Measurements from ENCODE around the gene UCN.
A peak's percentile ranks its signal among the peaks of the same experiment; 100 is the strongest.
"Not testable (repeated sequence)": the region's sequence is repeated elsewhere in the genome, so short reads cannot be mapped to it uniquely, and the experiment has no call there.

Gene UCN

GRCh38 chr2:27281855-27282559 is 26.2 kb downstream of the UCN start, which contains the start of gene TRIM54:
Gene TRIM54 (plus strand): TSS chr2:27282429. CDS start chr2:27282732, 303 bp downstream.
- no peak within 1 kb of the TSS for H3K4me3 Mint-ChIP-seq
- peaks cover 12% of the 10 kb centered on the region for H3K27me3 Mint-ChIP-seq
- H3K9me3 Mint-ChIP-seq: no peaks in the 10 kb centered on the region
- no peaks in the 10 kb centered on the region for H3K4me1 Mint-ChIP-seq (ENCODE audit: low read depth)
- no peak within 1 kb of the TSS for H3K27ac Mint-ChIP-seq
- no peaks in the 10 kb centered on the region for H3K36me3 Mint-ChIP-seq (ENCODE audit: low read depth)

- Mint-ChIP-seq H3K36me3 (ENCODE audit: low read depth) (no peaks in the 10 kb centered on the region), H3K4me3 (no peak overlapping the region), H3K27ac (no peak overlapping the region), H3K27me3 (peaks cover 12% of the 10 kb centered on the region), H3K9me3 (no peaks in the 10 kb centered on the region), H3K4me1 (ENCODE audit: low read depth) (no peaks in the 10 kb centered on the region)
Measured at GRCh38 chr2:27281442-27281841, 26.8 kb downstream of the UCN start.

- no peaks in the 10 kb centered on the region for H3K4me1 Mint-ChIP-seq (ENCODE audit: low read depth)
- H3K9me3 Mint-ChIP-seq: no peaks in the 10 kb centered on the region
- H3K27ac Mint-ChIP-seq: no peak overlapping the region
- no peaks in the 10 kb centered on the region for H3K36me3 Mint-ChIP-seq (ENCODE audit: low read depth)
- peaks cover 12% of the 10 kb centered on the region for H3K27me3 Mint-ChIP-seq
- H3K4me3 Mint-ChIP-seq: no peak overlapping the region
Measured at GRCh38 chr2:27280826-27281225, 27.4 kb downstream of the UCN start.

- Mint-ChIP-seq H3K27me3 (peaks cover 12% of the 10 kb centered on the region), H3K27ac (no peak overlapping the region), H3K9me3 (no peaks in the 10 kb centered on the region), H3K4me3 (no peak overlapping the region), H3K36me3 (ENCODE audit: low read depth) (no peaks in the 10 kb centered on the region), H3K4me1 (ENCODE audit: low read depth) (no peaks in the 10 kb centered on the region)
Measured at GRCh38 chr2:27278010-27278409, 30.2 kb downstream of the UCN start.

GRCh38 chr2:27275211-27276150 is 32.8 kb downstream of the UCN start, which contains the start of gene DNAJC5G:
Gene DNAJC5G (plus strand): TSS chr2:27275433. CDS start chr2:27276729, 1,296 bp downstream.
- no peak within 1 kb of the TSS for H3K4me3 Mint-ChIP-seq
- H3K27me3 Mint-ChIP-seq: peaks cover 8% of the 10 kb centered on the region
- H3K9me3 Mint-ChIP-seq: no peaks in the 10 kb centered on the region
- H3K27ac Mint-ChIP-seq: no peak within 1 kb of the TSS
- H3K36me3 Mint-ChIP-seq (ENCODE audit: low read depth): no peaks in the 10 kb centered on the region
- H3K4me1 Mint-ChIP-seq (ENCODE audit: low read depth): no peaks in the 10 kb centered on the region

- not testable (repeated sequence) for H3K9me3 Mint-ChIP-seq; H3K27me3 Mint-ChIP-seq; H3K36me3 Mint-ChIP-seq (ENCODE audit: low read depth); H3K4me1 Mint-ChIP-seq (ENCODE audit: low read depth); H3K4me3 Mint-ChIP-seq; H3K27ac Mint-ChIP-seq
Measured at GRCh38 chr2:27272537-27273522, 35.4 kb downstream of the UCN start.

- H3K27me3 Mint-ChIP-seq: peaks cover 4% of the 10 kb centered on the region
- no peaks in the 10 kb centered on the region for H3K36me3 Mint-ChIP-seq (ENCODE audit: low read depth)
- H3K9me3 Mint-ChIP-seq: no peaks in the 10 kb centered on the region
- no peaks in the 10 kb centered on the region for H3K4me1 Mint-ChIP-seq (ENCODE audit: low read depth)
- H3K27ac Mint-ChIP-seq: no peak overlapping the region
- no peak overlapping the region for H3K4me3 Mint-ChIP-seq
Measured at GRCh38 chr2:27271631-27272340, 36.5 kb downstream of the UCN start.

- Mint-ChIP-seq H3K36me3 (ENCODE audit: low read depth) (no peaks in the 10 kb centered on the region), H3K4me3 (no peak overlapping the region), H3K9me3 (no peaks in the 10 kb centered on the region), H3K27me3 (peaks cover 4% of the 10 kb centered on the region), H3K4me1 (ENCODE audit: low read depth) (no peaks in the 10 kb centered on the region), H3K27ac (no peak overlapping the region)
Measured at GRCh38 chr2:27270670-27271069, 37.6 kb downstream of the UCN start.

GRCh38 chr2:27270131-27270530 is 38.1 kb downstream of the UCN start:
- peaks cover 4% of the 10 kb centered on the region for H3K27me3 Mint-ChIP-seq
- no peak overlapping the region for H3K27ac Mint-ChIP-seq
- no peaks in the 10 kb centered on the region for H3K9me3 Mint-ChIP-seq
- peaks cover 5% of the 10 kb centered on the region for H3K4me1 Mint-ChIP-seq (ENCODE audit: low read depth)
- no peak overlapping the region for H3K4me3 Mint-ChIP-seq
- H3K36me3 Mint-ChIP-seq (ENCODE audit: low read depth): no peaks in the 10 kb centered on the region

GRCh38 chr2:27268296-27268695 is 39.9 kb downstream of the UCN start:
- peaks cover 16% of the 10 kb centered on the region for H3K4me1 Mint-ChIP-seq (ENCODE audit: low read depth)
- H3K36me3 Mint-ChIP-seq (ENCODE audit: low read depth); H3K27ac Mint-ChIP-seq; H3K4me3 Mint-ChIP-seq; H3K9me3 Mint-ChIP-seq: not testable (repeated sequence)
- peaks cover 15% of the 10 kb centered on the region for H3K27me3 Mint-ChIP-seq

- H3K27me3 Mint-ChIP-seq: peaks cover 33% of the 10 kb centered on the region
- peak overlapping the region; percentile 47 for H3K4me3 Mint-ChIP-seq
- no peak overlapping the region for H3K27ac Mint-ChIP-seq
- H3K4me1 Mint-ChIP-seq (ENCODE audit: low read depth): peaks cover 29% of the 10 kb centered on the region
- H3K36me3 Mint-ChIP-seq (ENCODE audit: low read depth): no peaks in the 10 kb centered on the region
- H3K9me3 Mint-ChIP-seq: no peaks in the 10 kb centered on the region
Measured at GRCh38 chr2:27265536-27265870, 42.7 kb downstream of the UCN start.

GRCh38 chr2:27264753-27265535 is 43.3 kb downstream of the UCN start:
- Mint-ChIP-seq H3K27ac (no peak overlapping the region), H3K4me1 (ENCODE audit: low read depth) (peaks cover 29% of the 10 kb centered on the region), H3K4me3 (peak overlapping the region; percentile 66), H3K9me3 (no peaks in the 10 kb centered on the region), H3K36me3 (ENCODE audit: low read depth) (no peaks in the 10 kb centered on the region), H3K27me3 (peaks cover 38% of the 10 kb centered on the region)

- H3K4me1 Mint-ChIP-seq (ENCODE audit: low read depth): peaks cover 29% of the 10 kb centered on the region
- H3K4me3 Mint-ChIP-seq: peak overlapping the region; percentile 85
- H3K27me3 Mint-ChIP-seq: peaks cover 38% of the 10 kb centered on the region
- no peaks in the 10 kb centered on the region for H3K9me3 Mint-ChIP-seq
- H3K27ac Mint-ChIP-seq: peak overlapping the region; percentile 63
- H3K36me3 Mint-ChIP-seq (ENCODE audit: low read depth): no peaks in the 10 kb centered on the region
Measured at GRCh38 chr2:27264253-27264752, 43.9 kb downstream of the UCN start.

Measured in stimulated activated naive CD8-positive, alpha-beta T cell treated with anti-CD3 and anti-CD28 coated beads, Interleukin-15, Interleukin-2, amounts not matched to agents 100 ng/mL and 50 ng/mL, for 24 hours (primary cell).